ENCODE results near the gene CUBN. TPM values are rescaled to one million over a fixed set of nuclear protein-coding genes. Genes with fewer than 3 reads are reported as not detected.

CUBN gene
- total RNA-seq, 4 donors from 2014 or later = 0.37 to 1.5 (median 1.1) TPM

DNA sequence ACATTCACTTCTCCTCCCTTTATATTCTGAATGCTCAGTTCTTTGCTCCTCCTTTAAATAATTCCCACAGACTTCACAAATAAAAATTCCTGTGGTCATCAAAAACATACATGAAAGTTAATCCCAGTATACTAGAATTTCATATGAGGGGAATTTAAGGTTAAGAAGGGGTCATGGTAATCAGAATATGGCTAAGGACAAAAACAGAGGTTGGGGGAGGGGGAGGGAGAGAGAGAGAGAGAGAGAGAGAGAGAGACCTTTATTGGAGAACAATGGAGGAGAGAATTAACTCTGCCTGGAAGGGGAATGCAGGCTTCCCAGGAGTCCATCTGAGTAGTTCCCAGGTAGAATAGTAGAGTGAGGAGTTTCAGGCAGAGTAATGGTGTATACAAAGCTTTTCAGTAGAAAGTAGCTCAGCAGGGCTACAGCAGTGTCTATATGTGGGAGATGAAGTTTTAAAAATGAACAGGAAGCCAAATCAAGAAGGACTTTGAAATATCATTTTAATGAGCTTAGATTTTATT is 5.2 kb upstream of the CUBN start:
- no peak overlapping the region for H3K27ac ChIP-seq
- in situ Hi-C loops (cut with MboI; ENCODE audit: low pct_ligation_motif_present in 1 of 4, low pct_unique_long_range_greater_than_20kb in 1 of 4, low sequenced_read_pairs in 3 of 4) (no loop called here), intact Hi-C loops (cut with DNase I; ENCODE audit: low total_unique reads) (no loop called here)
- no peaks in the 10 kb centered on the region for H3K36me3 ChIP-seq
- no peak for TF ChIP-seq POLR2AphosphoS5 (IDR thresholded peaks at IDR 0.05)
- no peak overlapping the region for H3K4me3 ChIP-seq
- no peak for DNase-seq
- H3K27me3 ChIP-seq = no peaks in the 10 kb centered on the region
- H3K4me1 ChIP-seq = peaks cover 0 to 8% (median 0%) of the 10 kb centered on the region in 4 donors
- no peaks in the 10 kb centered on the region for H3K9me3 ChIP-seq

DNA sequence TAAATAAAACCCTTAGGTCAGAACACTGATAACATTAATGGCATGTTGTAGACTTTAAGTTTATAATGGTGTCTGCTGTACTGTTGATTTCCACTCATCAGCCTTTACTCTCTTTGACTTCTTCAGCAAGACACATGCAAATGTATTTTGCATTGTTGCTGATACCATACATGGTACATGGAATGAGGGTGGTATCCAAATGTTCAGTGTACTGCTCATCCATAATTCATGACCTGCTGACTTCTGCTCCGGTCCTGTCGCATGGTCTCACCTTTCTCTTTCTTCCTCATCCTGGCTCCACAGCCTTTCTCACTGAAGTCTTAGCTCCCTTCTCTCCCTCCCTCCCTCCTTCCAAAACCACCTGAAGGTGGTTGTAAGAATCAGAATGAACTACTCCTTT is 4.7 kb upstream of the CUBN start:
- no peaks in the 10 kb centered on the region for H3K27me3 ChIP-seq
- no peak overlapping the region for H3K27ac ChIP-seq
- no peak for DNase-seq
- peaks cover 0 to 8% (median 0%) of the 10 kb centered on the region in 4 donors for H3K4me1 ChIP-seq
- TF ChIP-seq POLR2AphosphoS5 (IDR thresholded peaks at IDR 0.05) (no peak), EP300 (IDR thresholded peaks at IDR 0.05; ENCODE audit: low read depth) (no peak), POLR2A (IDR thresholded peaks at IDR 0.05) (no peak)
- TF ChIP-seq, protein P1, sequence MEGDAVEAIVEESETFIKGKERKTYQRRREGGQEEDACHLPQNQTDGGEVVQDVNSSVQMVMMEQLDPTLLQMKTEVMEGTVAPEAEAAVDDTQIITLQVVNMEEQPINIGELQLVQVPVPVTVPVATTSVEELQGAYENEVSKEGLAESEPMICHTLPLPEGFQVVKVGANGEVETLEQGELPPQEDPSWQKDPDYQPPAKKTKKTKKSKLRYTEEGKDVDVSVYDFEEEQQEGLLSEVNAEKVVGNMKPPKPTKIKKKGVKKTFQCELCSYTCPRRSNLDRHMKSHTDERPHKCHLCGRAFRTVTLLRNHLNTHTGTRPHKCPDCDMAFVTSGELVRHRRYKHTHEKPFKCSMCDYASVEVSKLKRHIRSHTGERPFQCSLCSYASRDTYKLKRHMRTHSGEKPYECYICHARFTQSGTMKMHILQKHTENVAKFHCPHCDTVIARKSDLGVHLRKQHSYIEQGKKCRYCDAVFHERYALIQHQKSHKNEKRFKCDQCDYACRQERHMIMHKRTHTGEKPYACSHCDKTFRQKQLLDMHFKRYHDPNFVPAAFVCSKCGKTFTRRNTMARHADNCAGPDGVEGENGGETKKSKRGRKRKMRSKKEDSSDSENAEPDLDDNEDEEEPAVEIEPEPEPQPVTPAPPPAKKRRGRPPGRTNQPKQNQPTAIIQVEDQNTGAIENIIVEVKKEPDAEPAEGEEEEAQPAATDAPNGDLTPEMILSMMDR (IDR thresholded peaks at IDR 0.05) = no peak
- intact Hi-C loops (cut with DNase I; ENCODE audit: low total_unique reads) = no loop called here
- in situ Hi-C loops (cut with MboI; ENCODE audit: low pct_ligation_motif_present in 1 of 4, low pct_unique_long_range_greater_than_20kb in 1 of 4, low sequenced_read_pairs in 3 of 4) = no loop called here
- H3K36me3 ChIP-seq = no peaks in the 10 kb centered on the region
- no peaks in the 10 kb centered on the region for H3K9me3 ChIP-seq
- H3K4me3 ChIP-seq = no peak overlapping the region
- WGBS, 2 donors (ENCODE audit: low coverage in 1 of 2) = 94 to 96% methylated on average over 2 of the region's 2 CpGs

DNA sequence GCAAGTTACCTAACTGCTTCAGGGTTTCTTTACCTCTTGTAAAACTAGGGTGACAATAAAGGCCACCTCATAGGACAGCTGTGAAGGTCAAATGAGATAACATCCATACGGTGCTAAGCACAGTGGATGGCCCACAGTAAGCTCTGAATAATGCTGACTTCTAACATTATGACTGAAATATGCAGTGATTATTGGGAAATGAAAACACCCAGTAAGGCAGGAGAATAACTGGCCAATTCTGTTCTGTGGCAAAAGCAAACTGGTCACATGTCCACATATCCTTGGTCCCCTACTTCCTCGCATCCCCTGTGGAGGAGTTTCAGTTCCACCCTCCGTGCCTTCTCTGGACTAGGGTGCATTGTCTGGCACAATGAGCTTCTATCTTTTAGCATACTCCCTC is 1.4 kb downstream of the CUBN start:
- H3K27ac ChIP-seq = no peak overlapping the region
- DNase-seq = no peak
- H3K36me3 ChIP-seq = no peaks in the 10 kb centered on the region
- no peaks in the 10 kb centered on the region for H3K4me1 ChIP-seq
- WGBS, 2 donors (ENCODE audit: low coverage in 1 of 2) = 67 to 88% methylated on average over 3 of the region's 3 CpGs
- in situ Hi-C loops (cut with MboI; ENCODE audit: low pct_ligation_motif_present in 1 of 4, low pct_unique_long_range_greater_than_20kb in 1 of 4, low sequenced_read_pairs in 3 of 4) (no loop called here), intact Hi-C loops (cut with DNase I; ENCODE audit: low total_unique reads) (no loop called here)
- no peaks in the 10 kb centered on the region for H3K27me3 ChIP-seq
- no peak overlapping the region for H3K4me3 ChIP-seq
- TF ChIP-seq, protein P1 (IDR thresholded peaks at IDR 0.05) = no peak
- TF ChIP-seq POLR2A (IDR thresholded peaks at IDR 0.05) (no peak), EP300 (IDR thresholded peaks at IDR 0.05; ENCODE audit: low read depth) (no peak), POLR2AphosphoS5 (IDR thresholded peaks at IDR 0.05) (no peak)
- no peaks in the 10 kb centered on the region for H3K9me3 ChIP-seq

DNA sequence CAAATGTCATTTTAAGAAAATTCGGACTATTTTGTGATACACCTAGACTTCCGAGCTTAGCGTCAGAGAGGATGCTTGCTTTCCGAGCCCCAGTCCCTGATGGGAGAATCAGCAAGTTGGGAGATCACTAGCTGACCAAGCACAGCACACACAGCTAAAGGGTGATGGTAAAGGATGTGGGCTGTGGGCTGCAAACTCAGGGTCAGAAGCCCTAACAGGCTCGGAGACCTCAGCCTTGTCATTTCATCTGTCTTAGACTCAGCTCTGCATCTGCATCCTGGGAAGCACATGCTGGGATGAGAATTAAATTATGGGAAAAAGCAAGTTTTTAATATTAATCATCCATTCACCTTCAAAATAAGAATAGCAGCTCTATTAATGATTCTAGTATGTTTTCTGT is 3.3 kb downstream of the CUBN start:
- WGBS, 2 donors (ENCODE audit: low coverage in 1 of 2) = 93% methylated on average over 5 of the region's 5 CpGs
- H3K4me1 ChIP-seq = no peaks in the 10 kb centered on the region
- H3K27ac ChIP-seq = no peak overlapping the region
- H3K27me3 ChIP-seq = no peaks in the 10 kb centered on the region
- no peak for TF ChIP-seq EP300 (IDR thresholded peaks at IDR 0.05; ENCODE audit: low read depth)
- no peak for TF ChIP-seq POLR2AphosphoS5 (IDR thresholded peaks at IDR 0.05)
- no peak for TF ChIP-seq POLR2A (IDR thresholded peaks at IDR 0.05)
- TF ChIP-seq, protein P1 (IDR thresholded peaks at IDR 0.05) = no peak
- DNase-seq = no peak
- intact Hi-C loops (cut with DNase I; ENCODE audit: low total_unique reads) (no loop called here), in situ Hi-C loops (cut with MboI; ENCODE audit: low pct_ligation_motif_present in 1 of 4, low pct_unique_long_range_greater_than_20kb in 1 of 4, low sequenced_read_pairs in 3 of 4) (no loop called here)
- H3K36me3 ChIP-seq = no peaks in the 10 kb centered on the region
- no peaks in the 10 kb centered on the region for H3K9me3 ChIP-seq
- no peak overlapping the region for H3K4me3 ChIP-seq

DNA sequence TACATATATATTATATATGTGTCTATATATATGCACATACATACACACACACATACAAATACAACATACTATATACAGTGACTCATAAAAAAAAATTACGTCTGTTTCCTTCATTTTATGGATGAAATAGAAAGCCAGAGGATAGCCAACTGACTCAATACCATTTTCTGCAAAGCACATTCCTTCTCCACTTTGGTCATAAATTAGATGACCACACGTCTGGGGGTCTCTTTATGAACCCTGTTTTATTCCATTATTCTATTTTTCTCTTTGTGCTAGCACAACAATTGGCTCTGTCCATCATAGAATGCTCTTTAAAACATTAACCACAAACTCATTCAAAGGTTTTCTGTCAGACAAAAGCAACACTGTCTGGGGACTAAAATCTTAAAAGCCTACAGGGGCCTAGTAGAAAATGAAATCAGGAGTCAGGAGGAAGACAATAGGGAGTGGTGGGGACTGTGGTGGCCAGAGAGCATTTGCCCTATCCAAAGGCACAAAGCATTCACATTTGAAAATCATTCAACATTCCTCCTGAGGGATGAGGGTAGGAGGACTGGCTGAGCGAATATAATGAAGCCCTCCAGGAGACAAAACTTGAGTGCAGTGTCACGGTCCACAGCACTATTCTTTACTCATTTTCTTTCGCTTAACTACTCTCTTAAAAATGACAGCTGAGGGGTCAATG is 4.3 kb downstream of the CUBN start:
- no peaks in the 10 kb centered on the region for H3K9me3 ChIP-seq
- no peak overlapping the region for H3K27ac ChIP-seq
- 82 to 87% methylated on average over 5 of the region's 5 CpGs for WGBS, 2 donors (ENCODE audit: low coverage in 1 of 2)
- intact Hi-C loops (cut with DNase I; ENCODE audit: low total_unique reads) = no loop called here
- no peaks in the 10 kb centered on the region for H3K36me3 ChIP-seq
- in situ Hi-C loops (cut with MboI; ENCODE audit: low pct_ligation_motif_present in 1 of 4, low pct_unique_long_range_greater_than_20kb in 1 of 4, low sequenced_read_pairs in 3 of 4) = no loop called here
- H3K4me3 ChIP-seq = no peak overlapping the region
- H3K27me3 ChIP-seq = no peaks in the 10 kb centered on the region
- no peaks in the 10 kb centered on the region for H3K4me1 ChIP-seq
- TF ChIP-seq POLR2A (IDR thresholded peaks at IDR 0.05) = no peak
- TF ChIP-seq EP300 (IDR thresholded peaks at IDR 0.05; ENCODE audit: low read depth) = no peak
- TF ChIP-seq, protein P1 (IDR thresholded peaks at IDR 0.05) = no peak
- no peak for TF ChIP-seq POLR2AphosphoS5 (IDR thresholded peaks at IDR 0.05)
- no peak for DNase-seq

All from transverse colon (tissue), 4 donors.